ENCODE measurements around the gene SEPTIN14. TPM values are rescaled to one million over a fixed set of nuclear protein-coding genes. Genes with fewer than 3 reads are reported as not detected.

Gene SEPTIN14
- total and polyA plus RNA-seq, 2 of the 8 experiments (the other 6 are each of a cell fraction or from before 2014, with no cell fraction given): not detected

DNA sequence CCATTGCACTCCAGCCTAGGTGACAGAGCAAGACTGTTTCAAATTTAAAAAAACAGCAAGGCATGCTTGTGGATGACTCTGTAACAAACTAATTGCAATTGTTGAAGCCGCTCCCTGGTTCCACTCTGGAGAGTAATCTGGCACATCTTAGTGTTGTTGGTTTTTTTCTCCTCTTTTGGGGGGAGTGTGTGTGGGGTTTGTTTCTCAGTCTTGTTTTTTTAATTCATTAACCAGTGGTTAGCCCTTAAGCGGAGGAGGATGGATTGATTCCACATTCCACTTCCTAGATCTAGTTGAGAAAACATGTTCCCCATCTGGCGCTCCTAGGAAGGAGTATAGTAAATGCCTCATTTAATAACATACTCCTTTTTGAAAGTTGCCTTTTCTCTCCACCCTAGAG lies 16.1 kb upstream of the SEPTIN14 start:
- no peak overlapping the region for H3K14ac ChIP-seq (ENCODE audit: insufficient read length)
- FAIRE-seq: no peak
- no peak overlapping the region for H3K27ac ChIP-seq (ENCODE audit: low read depth, low read length)
- H3K27me3 ChIP-seq (replicated peaks in 1 of 4; ENCODE audit: control insufficient read depth in 3 of 4, extremely low read depth in 1 of 4, insufficient read depth in 3 of 4, low read length in 3 of 4): no peaks in the 10 kb centered on the region
- no peak overlapping the region for H4K8ac ChIP-seq (ENCODE audit: extremely low read depth, insufficient read depth, low read length)
- H3K23me2 ChIP-seq (ENCODE audit: low read depth, low read length): no peaks in the 10 kb centered on the region
- H3K4me1 ChIP-seq (replicated peaks in 1 of 4; ENCODE audit: control insufficient read depth in 3 of 4, insufficient read depth in 4 of 4, low read length in 3 of 4): no peaks in the 10 kb centered on the region
- no peak for DNase-seq (ENCODE audit: low read depth in 1 of 2, low spot score in 2 of 2)
- no peak overlapping the region for H3K23ac ChIP-seq (ENCODE audit: insufficient read length)
- H3K4ac ChIP-seq (replicated peaks; ENCODE audit: insufficient read length, low read depth, low read length): no peak overlapping the region
- no peak overlapping the region for H2BK120ac ChIP-seq (replicated peaks; ENCODE audit: low read depth, low read length)
- H4K91ac ChIP-seq (replicated peaks; ENCODE audit: insufficient read length, low read length): no peak overlapping the region
- ChIA-PET POLR2A (ENCODE audit: partially characterized antibody) (no interaction called here), CTCF (ENCODE audit: partially characterized antibody) (no interaction called here)
- H2BK15ac ChIP-seq (ENCODE audit: low read length): no peak overlapping the region
- no peak overlapping the region for H2BK20ac ChIP-seq (ENCODE audit: low read length)
- H3K79me2 ChIP-seq (ENCODE audit: control insufficient read depth in 1 of 2, insufficient read depth in 2 of 2, low read length in 2 of 2): no peaks in the 10 kb centered on the region
- 87% methylated on average over 3 of the region's 3 CpGs; no CpG with 5 or more reads in 1 of the 2 experiments for WGBS, 2 experiments (ENCODE audit: extremely low coverage in 1 of 2, insufficient coverage in 1 of 2, insufficient read length in 1 of 2, insufficient replicate concordance in 2 of 2, low coverage in 1 of 2, low lambda C conversion rate in 2 of 2, missing lambda C conversion rate in 1 of 2)
- H2BK5ac ChIP-seq (ENCODE audit: low read depth, low read length): no peak overlapping the region
- H3K56ac ChIP-seq (replicated peaks; ENCODE audit: insufficient read length, low read depth, low read length): no peak overlapping the region
- no peak overlapping the region for H3K4me3 ChIP-seq (ENCODE audit: extremely low read depth in 1 of 4, insufficient read depth in 2 of 4, low read depth in 3 of 4, low read length in 4 of 4)
- H2BK12ac ChIP-seq (ENCODE audit: low read depth, low read length): no peak overlapping the region
- H3K4me2 ChIP-seq (ENCODE audit: insufficient read depth in 1 of 2, low read depth in 2 of 2, low read length in 2 of 2): no peak overlapping the region
- H3K18ac ChIP-seq (ENCODE audit: extremely low read depth, low read length): no peak overlapping the region
- no peak overlapping the region for H4K5ac ChIP-seq (ENCODE audit: insufficient read length, low read depth, low read length)
- no peak overlapping the region for H3K9ac ChIP-seq (replicated peaks in 1 of 4; ENCODE audit: extremely low read depth in 1 of 4, low read depth in 3 of 4, low read length in 3 of 4)
- no peaks in the 10 kb centered on the region for H3K36me3 ChIP-seq (ENCODE audit: control insufficient read depth in 2 of 4, insufficient read depth in 4 of 4, low read length in 3 of 4)
- H3K9me3 ChIP-seq (ENCODE audit: insufficient read depth in 2 of 2, low read depth in 1 of 2, low read length in 1 of 2): peaks cover 0 to 6% of the 10 kb centered on the region in 2 experiments; a peak in 2 of 4 replicates
- no peaks in the 10 kb centered on the region for H4K20me1 ChIP-seq (replicated peaks in 1 of 2; ENCODE audit: control insufficient read depth in 1 of 2, insufficient read depth in 2 of 2, low read length in 2 of 2)
- no peak for TF ChIP-seq RAD21 (IDR thresholded peaks at IDR 0.05 in 1 of 2, conservative IDR thresholded peaks at IDR 0.05 in 1 of 2; ENCODE audit: low read depth in 2 of 2, low read length in 2 of 2)
- TF ChIP-seq NANOG (IDR thresholded peaks at IDR 0.05; ENCODE audit: insufficient read depth, low read depth, low read length, poor library complexity, severe bottlenecking): no peak
- no peak for TF ChIP-seq SP4 (IDR thresholded peaks at IDR 0.05; ENCODE audit: low read length)
- no peak for TF ChIP-seq TBP (IDR thresholded peaks at IDR 0.05; ENCODE audit: low read depth, low read length)
- TF ChIP-seq, protein P1, sequence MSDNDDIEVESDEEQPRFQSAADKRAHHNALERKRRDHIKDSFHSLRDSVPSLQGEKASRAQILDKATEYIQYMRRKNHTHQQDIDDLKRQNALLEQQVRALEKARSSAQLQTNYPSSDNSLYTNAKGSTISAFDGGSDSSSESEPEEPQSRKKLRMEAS (IDR thresholded peaks at IDR 0.05): no peak
- TF ChIP-seq SIN3A (conservative IDR thresholded peaks at IDR 0.05 in 1 of 2, IDR thresholded peaks at IDR 0.05 in 1 of 2; ENCODE audit: low read depth in 1 of 2, low read length in 2 of 2): no peak
- no peak for TF ChIP-seq CBX8 (IDR thresholded peaks at IDR 0.05; ENCODE audit: borderline replicate concordance, low read depth, low read length)
- TF ChIP-seq POLR2AphosphoS5 (IDR thresholded peaks at IDR 0.05; ENCODE audit: low read depth, low read length): no peak
- TF ChIP-seq RBBP5 (IDR thresholded peaks at IDR 0.05; ENCODE audit: borderline replicate concordance, low read depth, low read length): no peak
- TF ChIP-seq ASH2L (IDR thresholded peaks at IDR 0.05; ENCODE audit: low read length): no peak
- no peak for TF ChIP-seq BACH1 (IDR thresholded peaks at IDR 0.05; ENCODE audit: low read length)
- no peaks in the 10 kb centered on the region for H3K79me1 ChIP-seq (ENCODE audit: low read depth, low read length)
- H2AFZ ChIP-seq (ENCODE audit: low read length): peak overlapping the region; percentile 70; the same call in 1 of the 2 replicates
- no peak overlapping the region for H2AK5ac ChIP-seq (ENCODE audit: low read depth, low read length)
